ENCODE data around the gene DIAPH2. TPM values are rescaled to one million over a fixed set of nuclear protein-coding genes. Genes with fewer than 3 reads are reported as not detected.

The DIAPH2 gene
- total and polyA plus RNA-seq, 2 donors (not counting 1 experiment from before 2014, with no cell fraction given), result 4.2 to 32.4 TPM

DNA sequence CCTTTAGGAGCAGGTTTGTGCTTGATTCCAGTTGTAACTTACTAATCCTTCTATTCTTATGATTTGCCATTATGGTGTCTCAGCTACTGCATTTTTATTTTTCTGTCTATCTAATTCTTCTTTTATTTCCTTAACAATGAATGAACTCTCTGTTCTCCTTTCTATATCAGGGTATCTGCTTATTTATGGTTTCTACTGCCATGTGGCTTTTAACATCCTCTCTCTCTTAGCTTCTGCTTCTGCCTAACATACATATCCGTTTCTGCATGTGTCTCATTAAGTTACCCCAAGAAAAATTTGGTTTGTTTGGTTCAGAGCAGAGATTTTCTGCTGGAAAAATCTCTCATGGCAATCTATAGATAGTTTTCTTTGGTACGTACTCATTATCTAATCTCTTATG is 813.5 kb downstream of the DIAPH2 start:
- Histone ChIP-seq H3K27me3 (replicated peaks in 1 of 4; ENCODE audit: control extremely low read depth in 1 of 4, control insufficient read depth in 3 of 4, insufficient read depth in 4 of 4, low read length in 3 of 4) (no peaks in the 10 kb centered on the region), H3K4me3 (ENCODE audit: control extremely low read depth in 1 of 5, extremely low read depth in 1 of 5, insufficient read depth in 1 of 5, low read depth in 2 of 5, low read length in 4 of 5) (no peak overlapping the region), H3K4me2 (replicated peaks; ENCODE audit: low read depth, low read length, poor library complexity, severe bottlenecking) (peak overlapping the region; percentile 32), H3K9ac (ENCODE audit: low read length) (no peak overlapping the region), H3K27ac (ENCODE audit: low read length in 2 of 2) (no peak overlapping the region), H3K4me1 (ENCODE audit: control insufficient read depth in 2 of 2, insufficient read depth in 2 of 2, low read length in 2 of 2) (peaks cover 8 to 15% of the 10 kb centered on the region in 2 donors), H3K36me3 (replicated peaks in 1 of 2; ENCODE audit: control extremely low read depth in 1 of 2, control insufficient read depth in 1 of 2, extremely low read depth in 1 of 2, insufficient read depth in 2 of 2, low read length in 1 of 2) (no peaks in the 10 kb centered on the region), H3K9me3 (ENCODE audit: control extremely low read depth in 1 of 3, control insufficient read depth in 2 of 3, insufficient read depth in 1 of 3, low read length in 2 of 3) (no peaks in the 10 kb centered on the region), H3K79me2 (ENCODE audit: control insufficient read depth, insufficient read depth, low read length) (no peaks in the 10 kb centered on the region), H4K20me1 (ENCODE audit: control insufficient read depth, insufficient read depth, low read length, poor library complexity, severe bottlenecking) (no peaks in the 10 kb centered on the region), H2AFZ (ENCODE audit: insufficient read depth, low read depth, low read length, poor library complexity, severe bottlenecking) (no peak overlapping the region)
- ChIA-PET CTCF (no interaction called here), POLR2A (no interaction called here)
- no peaks in the 10 kb centered on the region for H3K27me3 Mint-ChIP-seq
- H3K4me1 Mint-ChIP-seq, result peaks cover 14% of the 10 kb centered on the region
- ATAC-seq (ENCODE audit: low read depth) (no peak), DNase-seq (peak; percentile 4)
- no CpG with 5 or more reads among the region's 2 CpGs for WGBS (ENCODE audit: insufficient coverage)
- no peak overlapping the region for H3K27ac Mint-ChIP-seq
- peak overlapping the region; percentile 26 for H3K4me3 Mint-ChIP-seq
- intact Hi-C loops (cut with micrococcal nuclease), result no loop called here
- TF ChIP-seq, protein P1, sequence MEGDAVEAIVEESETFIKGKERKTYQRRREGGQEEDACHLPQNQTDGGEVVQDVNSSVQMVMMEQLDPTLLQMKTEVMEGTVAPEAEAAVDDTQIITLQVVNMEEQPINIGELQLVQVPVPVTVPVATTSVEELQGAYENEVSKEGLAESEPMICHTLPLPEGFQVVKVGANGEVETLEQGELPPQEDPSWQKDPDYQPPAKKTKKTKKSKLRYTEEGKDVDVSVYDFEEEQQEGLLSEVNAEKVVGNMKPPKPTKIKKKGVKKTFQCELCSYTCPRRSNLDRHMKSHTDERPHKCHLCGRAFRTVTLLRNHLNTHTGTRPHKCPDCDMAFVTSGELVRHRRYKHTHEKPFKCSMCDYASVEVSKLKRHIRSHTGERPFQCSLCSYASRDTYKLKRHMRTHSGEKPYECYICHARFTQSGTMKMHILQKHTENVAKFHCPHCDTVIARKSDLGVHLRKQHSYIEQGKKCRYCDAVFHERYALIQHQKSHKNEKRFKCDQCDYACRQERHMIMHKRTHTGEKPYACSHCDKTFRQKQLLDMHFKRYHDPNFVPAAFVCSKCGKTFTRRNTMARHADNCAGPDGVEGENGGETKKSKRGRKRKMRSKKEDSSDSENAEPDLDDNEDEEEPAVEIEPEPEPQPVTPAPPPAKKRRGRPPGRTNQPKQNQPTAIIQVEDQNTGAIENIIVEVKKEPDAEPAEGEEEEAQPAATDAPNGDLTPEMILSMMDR (IDR thresholded peaks at IDR 0.05), result no peak
- no peak for TF ChIP-seq EZH2 (IDR thresholded peaks at IDR 0.05; ENCODE audit: borderline replicate concordance, insufficient read depth, low read depth, low read length, poor library complexity, severe bottlenecking)
- no peaks in the 10 kb centered on the region for H3K9me3 Mint-ChIP-seq (ENCODE audit: insufficient read depth)

DNA sequence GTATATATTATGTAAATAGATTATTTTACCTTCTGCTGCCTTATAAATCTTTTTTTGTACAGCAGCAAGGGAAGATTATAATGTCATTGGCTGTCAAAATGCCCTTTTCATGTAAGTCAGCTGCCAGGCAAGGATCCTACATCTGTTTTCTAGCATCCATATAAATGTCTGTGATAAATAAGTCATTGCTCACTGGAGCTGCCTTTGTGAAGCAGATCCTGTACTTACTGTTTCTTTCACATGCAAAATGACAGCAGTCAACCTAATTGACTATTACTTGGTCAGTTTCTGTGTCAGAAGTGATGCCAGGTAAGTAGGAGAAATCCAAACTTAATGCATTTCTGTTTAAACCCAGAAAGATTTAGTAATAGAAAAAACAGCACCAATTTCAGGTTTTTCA is 819.8 kb downstream of the DIAPH2 start:
- Histone ChIP-seq H4K20me1 (ENCODE audit: control insufficient read depth, insufficient read depth, low read length, poor library complexity, severe bottlenecking) (no peaks in the 10 kb centered on the region), H3K9ac (ENCODE audit: low read length) (no peak overlapping the region), H3K79me2 (ENCODE audit: control insufficient read depth, insufficient read depth, low read length) (no peaks in the 10 kb centered on the region), H3K9me3 (ENCODE audit: control extremely low read depth in 1 of 3, control insufficient read depth in 2 of 3, insufficient read depth in 1 of 3, low read length in 2 of 3) (no peaks in the 10 kb centered on the region), H3K4me2 (replicated peaks; ENCODE audit: low read depth, low read length, poor library complexity, severe bottlenecking) (no peak overlapping the region), H3K36me3 (replicated peaks in 1 of 2; ENCODE audit: control extremely low read depth in 1 of 2, control insufficient read depth in 1 of 2, extremely low read depth in 1 of 2, insufficient read depth in 2 of 2, low read length in 1 of 2) (no peaks in the 10 kb centered on the region), H3K4me1 (ENCODE audit: control insufficient read depth in 2 of 2, insufficient read depth in 2 of 2, low read length in 2 of 2) (no peaks in the 10 kb centered on the region), H3K27ac (ENCODE audit: low read length in 2 of 2) (no peak overlapping the region), H3K27me3 (replicated peaks in 1 of 4; ENCODE audit: control extremely low read depth in 1 of 4, control insufficient read depth in 3 of 4, insufficient read depth in 4 of 4, low read length in 3 of 4) (no peaks in the 10 kb centered on the region), H2AFZ (ENCODE audit: insufficient read depth, low read depth, low read length, poor library complexity, severe bottlenecking) (no peak overlapping the region), H3K4me3 (ENCODE audit: control extremely low read depth in 1 of 5, extremely low read depth in 1 of 5, insufficient read depth in 1 of 5, low read depth in 2 of 5, low read length in 4 of 5) (no peak overlapping the region)
- Mint-ChIP-seq H3K27me3 (no peaks in the 10 kb centered on the region), H3K4me3 (no peak overlapping the region), H3K27ac (no peak overlapping the region), H3K4me1 (no peaks in the 10 kb centered on the region), H3K9me3 (ENCODE audit: insufficient read depth) (no peaks in the 10 kb centered on the region)
- POLR2A ChIA-PET, result no interaction called here
- DNase-seq, result no peak
- no peak for ATAC-seq (ENCODE audit: low read depth)
- CTCF ChIA-PET, result no interaction called here
- TF ChIP-seq, protein P1 (IDR thresholded peaks at IDR 0.05), result no peak
- TF ChIP-seq EZH2 (IDR thresholded peaks at IDR 0.05; ENCODE audit: borderline replicate concordance, insufficient read depth, low read depth, low read length, poor library complexity, severe bottlenecking), result no peak
- intact Hi-C loops (cut with micrococcal nuclease), result no loop called here

All from B cell (primary cell).